Activated naive CD4-positive, alpha-beta T cell treated with anti-CD3 and anti-CD28 coated beads, Interleukin-2, amount 50 U/mL, for 72 hours (primary cell): Measurements from ENCODE around the gene ZNF14. TPM values are rescaled to one million over a fixed set of nuclear protein-coding genes. Genes with fewer than 3 reads are reported as not detected.
"Not testable (repeated sequence)": the region's sequence is repeated elsewhere in the genome, so short reads cannot be mapped to it uniquely, and the experiment has no call there.

Source experiments
- ATAC-seq, 2 donors: fragments of 150-1000 bp; cut with Tn5 transposase; 2 replicates each; pipeline ENCODE4 v1.10.0; 2021; ENCODE audit warnings: mild to moderate bottlenecking in 2 of 2, moderate library complexity in 2 of 2
- DNase-seq, 2 donors: peaks; one replicate each; pipeline ENCODE4 v3.0.0; 2021 to 2022; ENCODE audit warnings: low spot score in 2 of 2
- H3K27ac Mint-ChIP-seq, 2 donors: one replicate each; pipeline ENCODE4 v1.8.0; 2022; ENCODE audit warnings: mild to moderate bottlenecking in 2 of 2, mixed read lengths in 2 of 2
- H3K36me3 Mint-ChIP-seq, 2 donors: one replicate each; pipeline ENCODE4 v1.8.0; 2022; ENCODE audit warnings: mixed read lengths in 2 of 2
- H3K9me3 Mint-ChIP-seq, 2 donors: one replicate each; pipeline ENCODE4 v1.8.0; 2022; ENCODE audit warnings: mixed read lengths in 2 of 2
- total RNA-seq, 2 donors: library from RNA; stranded (reverse); gene quantifications; one replicate each; pipeline ENCODE4 v1.2.3, GENCODE V29; 2022

ZNF14 gene
- total RNA-seq, 2 donors from 2014 or later = 7.3 to 11.6 TPM

DNA sequence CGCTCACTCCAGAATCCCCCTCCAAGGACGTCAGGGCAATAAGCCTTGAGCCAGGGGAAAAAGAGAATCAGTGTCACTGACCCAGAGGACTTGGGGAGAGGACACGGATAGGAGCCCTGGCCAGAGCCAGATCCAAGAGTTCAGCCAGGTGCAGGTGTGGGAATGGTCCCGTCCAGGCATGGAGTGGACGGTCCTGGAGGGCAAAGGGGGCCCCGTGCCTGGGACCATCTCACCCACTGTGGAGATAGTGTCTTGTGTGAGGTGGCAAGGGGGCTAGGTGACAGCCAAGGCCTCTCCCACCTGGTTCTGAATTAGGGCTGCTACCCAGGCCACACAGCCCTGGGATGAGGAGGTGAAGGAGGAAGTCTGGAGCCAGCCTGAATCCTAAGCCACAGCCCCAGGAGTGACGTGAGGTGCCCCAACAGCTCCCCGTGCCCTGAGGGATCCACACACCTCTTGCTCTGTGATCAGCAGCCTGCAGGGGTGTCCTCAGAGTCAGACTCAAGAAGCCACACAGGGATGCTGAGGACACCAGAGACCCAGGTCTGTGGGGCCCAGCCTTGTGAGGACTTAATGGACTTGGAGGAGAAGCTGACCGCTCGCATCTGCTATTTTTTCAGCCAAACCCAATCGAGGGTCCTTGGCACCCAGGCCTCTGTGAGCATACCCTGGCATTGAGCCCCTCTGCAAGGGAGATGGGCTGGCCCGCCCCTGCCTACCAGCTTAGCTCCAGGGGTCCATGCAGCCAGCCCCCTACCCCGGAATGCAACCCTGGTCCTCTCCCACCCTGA lies 16.4 kb upstream of the ZNF14 start:
- H3K27ac Mint-ChIP-seq = no peak overlapping the region
- no peaks in the 10 kb centered on the region for H3K9me3 Mint-ChIP-seq
- H3K36me3 Mint-ChIP-seq = no peaks in the 10 kb centered on the region
- ATAC-seq (no peak), DNase-seq (no peak)

DNA sequence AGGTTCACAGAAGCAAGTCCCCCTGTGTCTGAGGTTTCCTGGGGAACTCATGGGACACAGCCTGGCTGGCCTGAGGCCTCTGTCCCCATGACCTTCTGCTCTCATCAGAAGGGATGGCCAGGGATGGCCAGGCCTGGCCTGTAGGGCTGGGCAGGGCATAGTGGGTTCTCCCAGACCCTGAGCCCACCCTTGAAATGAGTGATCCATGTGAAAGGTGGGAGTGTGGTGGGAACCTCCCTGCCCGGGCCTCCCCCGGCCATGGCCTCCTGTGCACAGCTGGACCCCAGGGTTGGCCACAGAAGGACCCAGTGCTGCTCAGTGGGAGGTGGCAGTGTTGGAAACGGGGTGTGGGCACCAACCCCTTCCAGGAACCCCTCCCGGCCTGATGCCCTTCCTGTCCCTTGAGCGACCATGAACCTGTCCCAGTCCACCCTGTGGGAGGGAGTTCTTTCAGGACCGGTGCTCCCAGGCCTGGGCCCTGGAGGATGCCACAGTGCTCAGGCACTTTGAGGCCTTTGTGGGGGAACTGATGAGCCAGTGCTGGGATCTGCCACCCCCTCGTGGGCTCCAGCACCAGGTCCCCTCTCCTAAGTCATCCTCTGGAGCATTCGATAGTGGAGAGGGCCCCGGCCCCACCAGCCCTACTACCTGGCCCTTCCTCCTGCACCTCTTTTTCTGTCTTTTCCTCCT lies 15.5 kb upstream of the ZNF14 start:
- H3K9me3 Mint-ChIP-seq = no peaks in the 10 kb centered on the region
- no peak overlapping the region for H3K27ac Mint-ChIP-seq
- no peaks in the 10 kb centered on the region for H3K36me3 Mint-ChIP-seq
- DNase-seq (no peak), ATAC-seq (no peak)

DNA sequence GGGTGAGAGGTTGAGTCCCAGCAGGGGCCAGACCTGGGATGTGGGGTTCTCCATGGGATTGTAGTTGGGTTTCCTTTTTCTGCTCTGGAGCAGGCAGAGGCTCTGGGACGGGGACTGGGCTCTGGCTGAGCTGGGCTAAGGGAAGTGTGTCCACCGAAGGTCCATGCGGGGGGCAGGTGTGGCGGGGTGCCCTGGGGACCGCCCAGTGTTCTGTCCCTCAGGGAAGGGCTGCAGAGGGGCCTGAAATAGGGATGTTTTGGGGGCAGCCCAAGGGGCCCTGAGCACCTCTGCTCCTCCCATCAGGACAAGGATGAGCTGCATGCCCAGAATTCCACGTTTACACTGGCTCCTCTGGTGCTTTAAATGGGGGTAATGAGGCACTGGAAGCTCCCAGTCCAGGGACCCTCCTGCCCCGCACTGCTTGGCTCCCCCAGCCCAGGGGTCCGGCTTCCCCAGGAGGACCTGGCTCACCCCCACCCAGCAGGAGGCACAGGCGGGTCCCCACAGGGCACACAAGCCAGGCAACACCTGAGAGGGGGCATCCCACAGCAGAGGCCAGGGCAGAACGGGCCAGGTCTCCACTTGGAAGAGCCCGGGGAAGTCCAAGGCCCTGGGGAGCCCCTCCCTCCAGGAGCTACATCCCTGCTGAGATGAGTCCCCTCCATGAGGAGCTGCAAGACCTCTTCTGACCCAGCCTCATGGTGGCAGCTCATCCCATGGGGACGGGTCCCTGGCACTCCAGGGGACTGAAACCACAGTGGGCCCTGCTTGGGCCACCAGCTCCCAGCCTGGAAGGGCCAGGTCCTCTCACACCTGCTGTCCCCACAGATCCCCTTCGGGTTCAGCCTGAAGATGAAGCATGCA lies 14.7 kb upstream of the ZNF14 start:
- no peaks in the 10 kb centered on the region for H3K9me3 Mint-ChIP-seq
- no peaks in the 10 kb centered on the region for H3K36me3 Mint-ChIP-seq
- no peak overlapping the region for H3K27ac Mint-ChIP-seq
- DNase-seq (no peak), ATAC-seq (no peak)

DNA sequence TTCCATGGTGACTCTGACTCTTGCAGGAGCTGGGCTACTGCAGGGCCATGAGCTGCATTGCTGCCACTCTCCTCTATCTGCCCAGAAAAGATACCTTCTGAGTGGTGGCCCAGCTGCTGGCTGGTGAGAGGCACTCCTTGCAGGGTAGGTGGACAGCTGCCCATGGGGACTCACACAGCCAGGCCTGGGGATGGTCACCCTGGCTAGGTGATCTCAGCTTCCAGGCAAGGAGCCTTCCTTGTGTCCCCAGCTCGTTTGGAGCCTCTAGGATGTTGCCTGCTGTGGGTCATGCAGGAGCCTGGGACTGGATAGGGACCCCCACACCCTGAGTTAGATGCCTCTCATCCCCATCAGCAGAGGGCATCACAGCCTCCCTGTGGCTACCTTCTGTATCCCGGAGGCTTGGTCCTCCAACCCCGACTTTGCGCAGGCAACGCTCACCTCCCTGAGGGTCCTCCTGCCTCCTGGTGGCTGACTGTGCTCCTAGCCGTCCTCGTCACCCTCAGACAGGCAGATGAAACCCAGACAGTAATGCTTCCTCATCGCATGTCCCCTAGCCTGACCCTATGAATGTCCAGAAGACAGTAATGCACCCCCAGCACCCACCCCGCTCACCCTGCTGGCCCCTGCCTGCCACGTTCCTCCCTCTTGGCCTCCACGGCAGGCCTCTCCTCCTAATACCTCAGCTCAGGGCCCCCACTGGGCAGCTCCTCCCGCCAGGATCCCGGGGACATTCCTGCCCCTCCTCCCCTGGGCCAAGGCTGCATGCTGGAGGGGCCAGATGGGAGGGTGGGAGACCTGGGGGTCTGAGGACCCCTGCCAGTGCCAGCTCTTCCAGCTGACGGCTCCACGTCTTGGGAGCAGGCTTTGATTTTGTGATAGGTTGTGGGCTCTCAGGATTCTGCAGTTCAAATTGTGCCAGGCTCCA lies 13.6 kb upstream of the ZNF14 start:
- ATAC-seq = no peak
- no peaks in the 10 kb centered on the region for H3K9me3 Mint-ChIP-seq
- no peak for DNase-seq
- no peak overlapping the region for H3K27ac Mint-ChIP-seq
- no peaks in the 10 kb centered on the region for H3K36me3 Mint-ChIP-seq

DNA sequence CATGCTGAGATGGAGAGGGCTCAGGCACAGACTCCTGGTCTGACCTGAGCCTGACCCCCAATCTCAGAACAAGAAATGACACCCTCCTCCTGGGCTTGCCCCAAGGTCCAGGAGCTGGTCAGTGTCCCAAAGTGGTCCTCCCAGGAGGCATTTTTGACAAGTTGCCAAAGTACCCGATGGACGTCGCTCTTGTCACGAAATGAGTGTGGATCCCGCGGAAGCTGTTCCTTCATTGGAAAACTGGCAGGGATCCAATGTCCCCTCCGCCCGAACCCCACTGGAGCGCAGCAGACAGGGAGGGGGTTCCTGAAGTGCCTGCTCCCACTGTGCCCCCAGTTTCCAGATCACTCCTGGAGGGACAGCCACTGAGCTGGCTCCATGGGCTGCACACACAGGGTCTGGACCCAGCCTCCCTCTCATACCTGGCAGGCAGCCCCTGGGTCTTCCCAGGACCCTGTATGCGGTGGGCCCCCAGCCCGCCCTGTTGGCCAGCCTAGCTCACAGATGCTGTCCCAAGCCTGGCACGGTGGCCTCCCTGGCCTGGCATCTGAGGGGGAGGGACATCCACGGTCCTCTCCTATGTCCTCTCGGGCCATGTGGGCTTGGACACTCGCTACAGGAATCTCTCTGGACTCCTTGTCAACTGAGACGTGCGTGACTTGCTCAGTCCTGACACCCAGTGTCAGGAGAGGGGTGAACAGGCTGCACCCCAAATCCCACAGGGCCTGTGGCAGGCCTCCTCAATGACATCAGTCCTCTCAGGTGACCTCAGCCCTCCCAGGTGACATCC lies 12.8 kb upstream of the ZNF14 start:
- ATAC-seq (peak; percentile 32 to 52), DNase-seq (no peak)
- Mint-ChIP-seq H3K9me3 (no peaks in the 10 kb centered on the region), H3K36me3 (no peaks in the 10 kb centered on the region), H3K27ac (no peak overlapping the region)

DNA sequence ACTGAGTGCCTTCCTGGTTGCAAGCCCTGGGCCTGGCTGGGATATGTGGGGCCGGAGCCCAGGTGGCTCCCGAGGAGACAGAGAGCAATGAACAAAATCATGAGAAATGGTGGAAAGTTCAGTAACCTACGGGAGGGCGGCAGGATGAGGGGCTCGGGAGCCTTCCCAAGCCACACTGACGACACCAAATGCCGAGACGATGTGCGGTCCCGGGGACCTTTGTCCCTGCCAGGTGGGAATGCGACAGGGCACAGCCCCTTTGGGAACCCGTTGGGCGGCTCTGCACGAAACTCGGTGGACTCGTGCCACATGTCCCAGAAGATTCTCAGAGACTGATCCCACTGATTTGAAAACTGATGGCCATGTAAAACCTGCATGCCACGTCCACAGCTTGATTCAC lies 11.7 kb upstream of the ZNF14 start:
- H3K27ac Mint-ChIP-seq = peak overlapping the region in 1 of 2 donors; percentile 11
- no peak for DNase-seq
- no peaks in the 10 kb centered on the region for H3K36me3 Mint-ChIP-seq
- no peak for ATAC-seq
- no peaks in the 10 kb centered on the region for H3K9me3 Mint-ChIP-seq

DNA sequence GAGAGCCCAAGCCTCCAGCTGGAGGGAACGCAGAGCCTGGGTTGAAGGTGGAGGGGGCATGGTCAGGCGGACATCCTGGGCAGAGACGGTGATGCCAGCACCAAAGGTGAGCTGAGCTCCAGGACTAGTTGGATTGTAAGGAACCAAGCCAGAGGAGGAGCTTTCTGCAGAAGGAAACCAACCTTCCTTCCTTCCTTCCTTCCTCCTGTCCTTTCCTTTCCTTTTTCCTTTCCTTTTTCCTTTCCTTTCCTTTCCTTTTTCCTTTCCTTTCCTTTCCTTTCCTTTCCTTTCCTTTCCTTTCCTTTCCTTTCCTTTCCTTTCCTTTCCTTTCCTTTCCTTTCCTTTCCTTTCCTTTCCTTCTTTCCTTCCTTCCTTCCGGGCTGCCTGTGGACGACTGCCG lies 11.0 kb upstream of the ZNF14 start:
- ATAC-seq = not testable (repeated sequence)

DNA sequence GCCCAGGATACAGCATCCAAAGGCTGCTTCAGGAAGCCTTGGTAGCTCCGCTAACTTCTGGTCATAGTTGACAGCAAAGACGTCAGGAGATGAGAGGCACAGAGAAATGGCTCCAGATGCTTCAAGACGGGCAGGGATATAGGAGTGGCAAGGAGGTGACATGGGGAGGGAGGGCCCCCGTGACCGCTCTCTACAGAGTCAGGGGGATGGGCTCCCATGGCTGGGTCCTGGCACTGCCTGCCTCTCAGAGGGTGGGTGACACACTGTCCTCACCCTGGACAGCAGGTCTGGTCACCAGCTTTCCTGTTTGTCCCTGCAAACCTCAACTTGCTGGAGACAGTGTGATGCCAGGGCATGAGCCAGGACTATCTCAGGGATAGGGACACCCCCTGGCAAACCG lies 10.3 kb upstream of the ZNF14 start:
- no peak for DNase-seq
- no peak for ATAC-seq
- no peaks in the 10 kb centered on the region for H3K36me3 Mint-ChIP-seq
- peak overlapping the region in 1 of 2 donors; percentile 74 for H3K27ac Mint-ChIP-seq
- H3K9me3 Mint-ChIP-seq = no peaks in the 10 kb centered on the region

More for the DNA sequence above, 11.0 kb upstream of the ZNF14 start:
- not testable (repeated sequence) for DNase-seq, H3K36me3 Mint-ChIP-seq, H3K9me3 Mint-ChIP-seq
- H3K27ac Mint-ChIP-seq = peak overlapping the region in 1 of 2 donors; percentile 11

DNA sequence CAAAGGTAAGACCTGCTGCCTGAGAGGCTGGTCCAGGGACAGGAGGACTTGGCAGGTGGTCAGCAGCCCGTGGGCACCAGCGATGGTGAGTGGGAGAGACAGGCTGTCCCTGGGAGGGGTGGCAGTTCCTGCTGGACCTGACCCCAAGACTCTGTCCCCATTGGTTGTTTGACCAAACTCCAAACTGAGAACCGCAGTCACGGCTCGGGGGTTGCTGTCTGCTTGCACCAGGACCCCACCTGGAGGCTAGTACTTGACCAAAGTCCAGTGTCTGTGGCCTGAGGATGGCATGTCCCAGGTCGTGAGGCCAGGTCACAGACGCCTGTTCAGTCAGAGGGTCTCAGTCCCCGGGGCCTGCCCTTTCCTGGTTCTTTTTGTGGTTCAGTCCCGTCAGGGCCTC lies 9.9 kb upstream of the ZNF14 start:
- DNase-seq (no peak), ATAC-seq (no peak)
- H3K9me3 Mint-ChIP-seq = no peaks in the 10 kb centered on the region
- no peaks in the 10 kb centered on the region for H3K36me3 Mint-ChIP-seq
- peak overlapping the region in 1 of 2 donors; percentile 74 for H3K27ac Mint-ChIP-seq

DNA sequence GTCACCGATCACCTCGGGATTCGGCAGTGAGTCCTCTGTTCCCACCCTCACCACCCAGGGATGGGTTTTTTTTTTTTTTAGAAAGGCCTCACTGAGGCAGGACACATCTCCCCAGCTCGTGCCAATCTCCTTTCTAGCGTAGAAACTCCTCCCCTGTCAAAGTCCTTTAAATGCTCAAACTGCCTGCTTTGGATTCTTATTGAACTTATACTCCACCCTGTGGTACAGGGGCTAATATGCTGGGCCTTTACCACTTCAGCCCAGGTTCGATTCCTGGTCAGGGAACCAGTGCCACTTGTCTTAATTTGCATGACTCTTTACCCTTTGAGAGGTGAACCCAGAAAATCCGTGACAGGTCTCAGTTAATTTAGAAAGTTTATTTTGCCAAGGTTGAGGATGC lies 8.3 kb upstream of the ZNF14 start:
- DNase-seq = no peak
- no peaks in the 10 kb centered on the region for H3K36me3 Mint-ChIP-seq
- no peak overlapping the region for H3K27ac Mint-ChIP-seq
- ATAC-seq = no peak
- no peaks in the 10 kb centered on the region for H3K9me3 Mint-ChIP-seq

DNA sequence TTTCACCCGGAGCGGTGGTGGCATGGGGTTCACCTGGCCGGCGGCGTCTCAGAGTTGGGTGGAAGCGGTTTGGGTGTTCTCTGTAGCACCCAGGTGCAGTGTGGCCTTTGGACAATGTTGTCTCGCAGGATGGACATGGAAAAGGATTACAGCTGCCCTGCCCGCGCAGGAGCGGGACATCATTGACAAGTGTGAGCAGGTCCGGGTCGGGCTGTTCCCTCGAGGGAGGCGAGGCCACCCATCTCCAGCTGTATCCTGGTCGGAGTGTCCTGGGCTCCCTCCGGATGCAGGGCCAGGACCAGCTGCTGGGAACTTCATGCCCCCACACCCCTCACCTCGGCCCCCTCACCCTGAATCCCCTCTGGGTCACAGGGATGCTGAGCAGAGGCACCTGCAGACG lies 7.8 kb upstream of the ZNF14 start:
- Mint-ChIP-seq H3K27ac (no peak overlapping the region), H3K9me3 (no peaks in the 10 kb centered on the region), H3K36me3 (no peaks in the 10 kb centered on the region)
- ATAC-seq = no peak
- no peak for DNase-seq

DNA sequence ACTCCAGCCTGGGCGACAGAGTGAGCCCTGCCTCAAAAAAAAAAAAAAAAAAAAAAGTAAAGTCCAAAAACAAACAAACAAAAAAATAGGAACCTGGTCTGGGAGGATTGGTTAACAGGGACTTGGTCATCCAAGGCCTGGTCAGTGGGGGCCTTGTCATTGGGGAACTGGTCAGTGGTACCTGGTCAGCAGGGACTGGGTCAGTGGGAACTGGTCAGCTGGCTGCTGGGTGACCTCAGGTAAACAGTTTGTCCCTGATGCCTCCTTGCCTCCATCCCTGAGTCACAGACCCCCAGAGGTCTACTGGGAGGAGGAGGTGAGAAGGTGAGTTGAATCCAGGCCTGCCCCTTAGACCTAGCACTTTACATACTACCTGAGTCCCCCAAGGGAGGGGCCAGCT lies 5.7 kb upstream of the ZNF14 start:
- ATAC-seq = no peak
- Mint-ChIP-seq H3K36me3 (peaks cover 0 to 4% of the 10 kb centered on the region in 2 donors), H3K27ac (no peak overlapping the region), H3K9me3 (no peaks in the 10 kb centered on the region)
- no peak for DNase-seq

DNA sequence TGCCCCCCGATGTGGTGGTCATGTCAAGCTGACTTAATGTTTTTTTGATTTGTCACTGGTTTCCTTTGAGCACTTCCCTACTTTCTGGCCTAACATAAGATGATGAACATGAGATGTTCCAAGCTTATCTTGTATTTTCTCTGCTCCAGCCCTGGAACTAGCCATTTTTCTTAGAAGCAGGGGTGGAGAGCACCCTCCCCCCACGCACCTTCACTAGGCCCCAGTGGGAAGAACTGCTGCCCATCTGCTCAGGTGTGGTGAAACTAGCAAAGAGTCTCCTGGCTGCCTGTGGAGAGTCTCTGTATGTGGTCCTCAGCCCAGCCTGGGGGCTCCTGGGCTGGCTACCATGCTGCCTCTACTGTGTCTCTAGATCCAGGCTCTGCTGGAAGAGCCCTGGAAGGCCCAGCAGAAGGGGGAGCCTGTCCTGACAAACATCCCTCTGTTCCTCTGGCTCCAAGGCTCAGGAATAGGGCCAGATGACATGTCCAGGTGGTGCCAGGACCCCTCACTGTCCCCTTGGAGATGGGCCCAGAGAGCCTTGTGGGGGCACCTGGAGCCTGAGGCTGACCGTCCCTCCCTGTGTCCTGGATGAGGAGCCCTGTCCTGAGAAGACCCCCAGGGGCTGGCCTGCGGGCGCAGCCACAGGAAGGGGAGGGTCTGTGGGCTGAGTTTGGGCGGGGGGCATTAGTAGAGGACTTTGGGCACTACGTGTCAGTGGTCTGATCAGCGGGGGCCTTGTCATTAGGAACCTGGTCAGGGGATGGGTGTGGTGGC lies 4.8 kb upstream of the ZNF14 start:
- Mint-ChIP-seq H3K9me3 (no peaks in the 10 kb centered on the region), H3K36me3 (peaks cover 6 to 10% of the 10 kb centered on the region in 2 donors), H3K27ac (no peak overlapping the region)
- ATAC-seq = no peak
- no peak for DNase-seq

DNA sequence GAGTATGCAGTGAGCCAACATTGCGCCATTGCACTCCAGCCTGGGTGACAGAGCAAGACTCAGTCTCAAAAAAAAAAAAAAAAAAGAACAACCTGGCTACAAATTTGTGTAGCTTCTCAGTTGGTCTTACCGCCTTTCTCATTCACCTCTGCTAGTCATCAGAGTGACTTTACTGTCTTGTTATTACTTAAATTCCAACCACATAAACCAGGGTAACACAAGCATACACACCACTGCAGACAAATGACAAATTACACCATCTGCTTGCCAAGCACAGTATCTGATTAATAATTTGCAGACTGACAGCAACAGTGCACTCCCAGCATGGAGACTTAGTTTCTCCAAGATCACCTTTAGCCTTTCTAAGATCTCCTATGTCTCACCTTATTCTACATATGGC lies 11.0 kb downstream of the ZNF14 start:
- DNase-seq = no peak
- ATAC-seq = peak; percentile 51 to 59
- Mint-ChIP-seq H3K36me3 (peaks cover 81 to 94% of the 10 kb centered on the region in 2 donors), H3K9me3 (peaks cover 63 to 66% of the 10 kb centered on the region in 2 donors), H3K27ac (no peak overlapping the region)

DNA sequence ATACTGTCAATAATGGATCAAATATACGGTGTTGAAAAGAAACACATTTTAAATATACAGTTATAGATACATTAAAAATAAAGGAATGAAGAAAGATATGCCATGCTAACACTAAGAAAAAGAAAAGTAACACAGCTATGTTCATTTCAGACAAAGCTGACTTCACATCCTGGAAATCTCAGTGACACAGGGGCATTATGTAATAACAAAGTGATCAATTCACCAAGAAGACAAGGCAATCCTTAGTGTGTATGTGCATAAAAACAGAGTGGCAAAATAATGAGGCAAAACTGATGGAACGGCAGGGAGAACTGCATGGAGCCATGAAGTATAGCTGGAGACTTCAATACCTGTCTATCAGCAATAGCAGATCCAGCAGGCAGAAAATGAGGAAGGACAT lies 13.1 kb downstream of the ZNF14 start:
- H3K36me3 Mint-ChIP-seq = peaks cover 82 to 94% of the 10 kb centered on the region in 2 donors
- DNase-seq (no peak), ATAC-seq (no peak)

More for the DNA sequence above, 13.1 kb downstream of the ZNF14 start:
- Mint-ChIP-seq H3K9me3 (peaks cover 54 to 60% of the 10 kb centered on the region in 2 donors), H3K27ac (no peak overlapping the region)
